Common myeloid progenitor, CD34-positive (primary cell): ENCODE data around the gene HCFC2.

Experiments
- CTCF ChIA-PET: fragments of 350-600 bp; sonication (Branson Sonifier 250); formaldehyde crosslinking; loops from one replicate; lab custom pipeline; 2021; ENCODE audit warnings: antibody characterized with exemption; lab: Charles Lee
- POLR2A ChIA-PET: fragments of 350-600 bp; sonication (Branson Sonifier 250); formaldehyde crosslinking; loops from one replicate; lab custom pipeline; 2021; ENCODE audit warnings: antibody characterized with exemption; lab: Charles Lee
- DNase-seq, 3 donors: peaks; one replicate each; pipeline versions ENCODE4 v3.0.0 to v3.0.0-alpha.2; 2013
- H3K27ac ChIP-seq, 2 experiments: 1 replicate in 1 of 2; 2 replicates in 1 of 2; pipeline ENCODE4 v1.7.0; 2013; ENCODE audit warnings: inconsistent platforms in 2 of 2, low read length in 2 of 2, mild to moderate bottlenecking in 2 of 2, low read depth in 1 of 2, moderate library complexity in 1 of 2; ENCODE audit not compliant: severe bottlenecking in 2 of 2, insufficient read depth in 1 of 2, poor library complexity in 1 of 2
- H3K27me3 ChIP-seq, 5 experiments: replicated peaks in 2 of 5; 1 replicate in 3 of 5; 2 replicates in 2 of 5; pipeline versions ENCODE4 v1.6.1 to v1.7.0; 2013; ENCODE audit warnings: low read length in 4 of 5, mild to moderate bottlenecking in 2 of 5, moderate library complexity in 2 of 5, inconsistent platforms in 1 of 5; ENCODE audit not compliant: insufficient read depth in 5 of 5, control insufficient read depth in 4 of 5
- H3K36me3 ChIP-seq, 4 experiments: 1 replicate in 2 of 4; 2 replicates in 2 of 4; pipeline versions ENCODE4 v1.6.1 to v1.7.0; 2013; ENCODE audit warnings: low read length in 3 of 4, control low read depth in 1 of 4, mild to moderate bottlenecking in 1 of 4; ENCODE audit not compliant: control insufficient read depth in 4 of 4, insufficient read depth in 4 of 4
- H3K4me1 ChIP-seq, 4 experiments: 1 replicate in 3 of 4; 2 replicates in 1 of 4; pipeline versions ENCODE4 v1.6.1 to v1.7.1; 2013; ENCODE audit warnings: low read length in 3 of 4, mild to moderate bottlenecking in 3 of 4, control low read depth in 1 of 4, inconsistent platforms in 1 of 4, moderate library complexity in 1 of 4; ENCODE audit not compliant: control insufficient read depth in 4 of 4, insufficient read depth in 4 of 4; ENCODE audit errors: control extremely low read depth in 1 of 4
- H3K4me3 ChIP-seq, 7 experiments: 1 replicate in 4 of 7; 2 replicates in 3 of 7; pipeline versions ENCODE4 v1.5.1 to v1.7.0; 2013; ENCODE audit warnings: mild to moderate bottlenecking in 7 of 7, low read length in 6 of 7, moderate library complexity in 6 of 7, inconsistent platforms in 2 of 7, low read depth in 2 of 7, control low read depth in 1 of 7; ENCODE audit not compliant: insufficient read depth in 4 of 7, control insufficient read depth in 1 of 7; ENCODE audit errors: extremely low read depth in 1 of 7
- H3K9me3 ChIP-seq, 5 experiments: 1 replicate in 4 of 5; 2 replicates in 1 of 5; pipeline versions ENCODE4 v1.6.1 to v1.7.1; 2013; ENCODE audit warnings: low read length in 4 of 5, mild to moderate bottlenecking in 2 of 5, inconsistent platforms in 1 of 5, low read depth in 1 of 5, moderate library complexity in 1 of 5; ENCODE audit not compliant: control insufficient read depth in 4 of 5, insufficient read depth in 2 of 5; ENCODE audit errors: control extremely low read depth in 1 of 5
- WGBS: methylation state at CpG from one replicate; pipeline ENCODE4 v1.1.5; 2013; ENCODE audit not compliant: insufficient coverage; 5-methylcytosine and 5-hydroxymethylcytosine counted together

The HCFC2 gene

GRCh38 chr12:104048162-104048561 lies 16.2 kb upstream of the HCFC2 start:
- no peaks in the 10 kb centered on the region for H3K9me3 ChIP-seq
- no peak for DNase-seq
- H3K36me3 ChIP-seq, result no peaks in the 10 kb centered on the region
- no peak overlapping the region for H3K4me3 ChIP-seq
- H3K27ac ChIP-seq, result no peak overlapping the region
- POLR2A ChIA-PET, result no interaction called here
- CTCF ChIA-PET, result interaction anchor here (1.7 kb wide), 1 partner anchor 61 kb away, joined by 4 read pairs; no protein-coding TSS in a partner anchor
- peaks cover 0 to 19% (median 9%) of the 10 kb centered on the region in 5 experiments for H3K27me3 ChIP-seq
- peaks cover 4 to 18% (median 12%) of the 10 kb centered on the region in 4 experiments for H3K4me1 ChIP-seq
- 100% methylated on average over 4 of the region's 5 CpGs for WGBS

DNA sequence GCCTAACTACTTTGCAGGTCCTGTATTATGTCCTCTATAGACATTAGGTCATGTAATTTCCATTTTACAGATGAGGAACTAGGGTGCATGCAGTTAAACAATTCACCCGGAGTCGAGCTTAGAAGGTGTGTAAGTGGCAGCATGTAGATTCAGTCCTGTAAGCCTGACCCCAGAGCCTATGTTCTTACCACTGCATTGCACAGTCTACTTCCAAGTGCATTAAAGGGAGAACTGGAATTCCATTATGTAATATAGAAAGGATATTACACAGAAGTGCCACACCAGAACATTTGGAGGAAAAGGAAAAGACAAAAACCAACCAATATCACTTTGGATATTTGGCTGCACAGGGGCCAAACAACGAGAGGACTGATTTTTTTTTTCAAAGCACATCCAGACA lies 15.5 kb upstream of the HCFC2 start:
- WGBS, result 89% methylated on average over 3 of the region's 3 CpGs
- Histone ChIP-seq H3K4me1 (peaks cover 4 to 18% (median 12%) of the 10 kb centered on the region in 4 experiments), H3K27ac (no peak overlapping the region), H3K27me3 (peaks cover 0 to 21% (median 9%) of the 10 kb centered on the region in 5 experiments), H3K36me3 (no peaks in the 10 kb centered on the region), H3K4me3 (no peak overlapping the region), H3K9me3 (no peaks in the 10 kb centered on the region)
- no peak for DNase-seq
- CTCF ChIA-PET, result no interaction called here
- POLR2A ChIA-PET, result no interaction called here

DNA sequence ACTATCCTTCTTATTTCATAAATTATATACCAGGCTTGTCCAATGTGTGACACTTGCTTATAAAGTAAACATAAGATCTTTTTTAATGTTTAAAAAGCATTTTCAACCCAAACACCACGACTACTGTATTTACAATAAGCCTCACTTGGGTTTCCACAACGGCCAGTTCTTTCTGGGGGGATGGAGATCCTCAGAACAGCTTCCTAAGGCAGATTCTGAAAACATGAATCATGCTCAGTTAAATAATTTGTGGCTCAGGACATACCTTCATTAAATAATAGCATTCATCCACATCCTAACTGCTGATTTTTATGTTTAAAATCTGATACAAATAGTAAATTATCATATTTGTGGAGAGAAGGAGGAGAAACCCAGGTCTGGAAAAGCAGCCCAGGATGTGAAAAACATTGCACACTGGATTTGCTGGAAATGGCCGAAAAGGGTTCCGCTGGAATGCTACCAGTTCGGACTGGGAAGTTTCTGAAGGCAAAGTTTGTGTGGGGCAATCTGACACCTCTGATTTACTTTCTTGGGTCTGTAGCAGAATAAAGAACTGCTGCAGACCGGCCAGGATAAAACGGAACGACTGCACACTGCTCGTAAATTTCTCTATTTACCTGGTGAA lies 14.9 kb upstream of the HCFC2 start:
- H3K4me3 ChIP-seq, result peak overlapping the region in 4 of 7 experiments; percentile 35 to 74 (median 48)
- no peak overlapping the region for H3K27ac ChIP-seq
- ChIA-PET POLR2A (no interaction called here), CTCF (no interaction called here)
- no peaks in the 10 kb centered on the region for H3K36me3 ChIP-seq
- H3K27me3 ChIP-seq, result peaks cover 0 to 21% (median 9%) of the 10 kb centered on the region in 5 experiments
- no peak for DNase-seq
- 48% methylated on average over 9 of the region's 9 CpGs for WGBS
- H3K4me1 ChIP-seq, result peaks cover 4 to 18% (median 12%) of the 10 kb centered on the region in 4 experiments
- no peaks in the 10 kb centered on the region for H3K9me3 ChIP-seq

DNA sequence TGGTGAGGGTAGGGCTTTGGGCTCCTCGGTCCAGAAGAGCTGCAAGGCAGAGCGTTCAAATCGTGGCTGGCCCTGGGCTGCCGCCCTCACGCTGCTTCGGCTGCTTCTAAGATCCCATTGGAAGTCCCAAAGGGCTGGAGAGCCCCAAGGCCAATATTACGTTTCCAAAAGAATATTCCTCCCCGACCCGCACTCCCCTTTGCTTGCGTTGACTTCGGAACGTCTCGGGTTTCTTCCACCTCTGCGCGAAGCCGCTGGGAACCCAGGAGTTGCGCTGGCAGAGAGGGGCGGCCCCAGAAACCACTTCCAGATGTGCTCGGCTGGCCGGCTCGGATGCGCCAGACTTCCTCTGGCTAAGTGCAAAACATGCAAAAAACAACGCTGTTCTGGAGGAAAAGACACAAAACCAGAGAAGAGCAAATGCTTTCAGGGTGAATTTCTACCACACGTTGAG lies 14.4 kb upstream of the HCFC2 start, which contains the start of gene GLT8D2:
Gene GLT8D2, minus strand, starts transcription at position 285 of the 454 bp plus-strand sequence. CDS start 30,539 bp downstream, outside the sequence.
- 1% methylated on average over 21 of the region's 24 CpGs for WGBS
- Histone ChIP-seq H3K9me3 (no peaks in the 10 kb centered on the region), H3K27ac (no peak within 1 kb of the TSS), H3K4me1 (peaks cover 4 to 16% (median 12%) of the 10 kb centered on the region in 4 experiments), H3K27me3 (peaks cover 0 to 21% (median 9%) of the 10 kb centered on the region in 5 experiments), H3K36me3 (no peaks in the 10 kb centered on the region), H3K4me3 (peak within 1 kb of the TSS in 5 of 7 experiments; percentile 35 to 74 (median 39))
- POLR2A ChIA-PET, result no interaction called here
- CTCF ChIA-PET, result interaction anchor here (1.5 kb wide), 1 partner anchor 16 kb away, joined by 4 read pairs; no protein-coding TSS in a partner anchor
- DNase-seq, result peak in 2 of 3 donors; percentile 39 to 54

DNA sequence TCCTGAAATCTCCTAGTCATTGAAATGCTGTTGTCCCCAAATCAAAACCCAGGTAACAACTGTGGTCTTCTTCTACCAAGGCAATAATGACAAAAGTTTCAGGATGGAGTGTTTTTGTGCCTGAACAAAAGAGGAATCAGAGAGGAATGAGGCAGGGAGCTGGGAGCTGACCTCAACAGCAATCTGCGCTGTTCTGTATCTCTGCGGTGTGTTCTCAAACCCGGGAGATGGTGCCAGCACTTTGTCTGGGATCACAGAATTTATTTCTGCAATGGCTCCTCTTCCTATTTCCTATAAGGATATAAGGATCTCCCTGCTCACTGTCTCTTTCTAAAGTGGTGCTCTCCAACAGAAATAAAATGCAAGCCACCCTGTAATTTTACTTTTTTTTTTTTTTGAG lies 13.9 kb upstream of the HCFC2 start:
- POLR2A ChIA-PET, result no interaction called here
- CTCF ChIA-PET, result interaction anchor here (1.5 kb wide), 1 partner anchor 17 kb away, joined by 4 read pairs; no protein-coding TSS in a partner anchor
- no peak for DNase-seq
- Histone ChIP-seq H3K4me3 (peak overlapping the region in 5 of 7 experiments; percentile 35 to 74 (median 39)), H3K36me3 (no peaks in the 10 kb centered on the region), H3K4me1 (peaks cover 4 to 12% (median 11%) of the 10 kb centered on the region in 4 experiments), H3K9me3 (no peaks in the 10 kb centered on the region), H3K27me3 (peaks cover 0 to 21% (median 9%) of the 10 kb centered on the region in 5 experiments), H3K27ac (no peak overlapping the region)
- 52% methylated on average over 3 of the region's 3 CpGs for WGBS

- Histone ChIP-seq H3K4me3 (no peak overlapping the region), H3K4me1 (peaks cover 4 to 12% (median 9%) of the 10 kb centered on the region in 4 experiments), H3K27ac (no peak overlapping the region), H3K36me3 (no peaks in the 10 kb centered on the region), H3K9me3 (peaks cover 0 to 9% (median 0%) of the 10 kb centered on the region in 5 experiments), H3K27me3 (peaks cover 0 to 17% (median 9%) of the 10 kb centered on the region in 5 experiments)
- ChIA-PET CTCF (interaction anchor here (1.0 to 4.7 kb wide), 3 partner anchors 15 to 55 kb away, joined by 3 to 50 read pairs (median 4); no protein-coding TSS in a partner anchor), POLR2A (no interaction called here)
- 100% methylated on average over 3 of the region's 4 CpGs for WGBS
- no peak for DNase-seq
Measured at GRCh38 chr12:104054681-104055346, 9.5 kb upstream of the HCFC2 start.
